ENCODE data around the gene AMN. TPM values are rescaled to one million over a fixed set of nuclear protein-coding genes. Genes with fewer than 3 reads are reported as not detected.

AMN gene
- total RNA-seq, 2 experiments from 2014 or later = 2.6 to 2.8 TPM

GRCh38 chr14:102905116-102906108, 17.1 kb upstream of the AMN start:
- Histone ChIP-seq H3K4me1 (ENCODE audit: insufficient read depth, low read length) (peaks cover 9% of the 10 kb centered on the region), H3K36me3 (ENCODE audit: insufficient read depth, low read length) (peaks cover 67% of the 10 kb centered on the region), H3K4me3 (ENCODE audit: low read length) (no peak overlapping the region), H3K27ac (ENCODE audit: low read depth in 1 of 2, low read length in 2 of 2) (no peak overlapping the region), H3K27me3 (ENCODE audit: control insufficient read depth in 1 of 2, insufficient read depth in 2 of 2, low read length in 2 of 2) (no peaks in the 10 kb centered on the region), H3K9me3 (ENCODE audit: control insufficient read depth in 1 of 2, insufficient read depth in 1 of 2, low read length in 2 of 2) (no peaks in the 10 kb centered on the region)
- Mint-ChIP-seq H3K4me1 (ENCODE audit: low read depth) (peaks cover 11% of the 10 kb centered on the region), H3K9me3 (no peaks in the 10 kb centered on the region), H3K4me3 (no peak overlapping the region), H3K36me3 (ENCODE audit: low read depth) (peaks cover 56% of the 10 kb centered on the region), H3K27ac (peak overlapping the region; percentile 14), H3K27me3 (no peaks in the 10 kb centered on the region)
- intact Hi-C loops (cut with DNase I, micrococcal nuclease) = no loop called here
- no peak for ATAC-seq (ENCODE audit: poor library complexity)
- TF ChIP-seq CTCF (IDR thresholded peaks at IDR 0.05) = no peak
- POLR2A ChIA-PET = no interaction called here
- no peak for DNase-seq
- CTCF ChIA-PET = no interaction called here

- no peak overlapping the region for H3K4me3 Mint-ChIP-seq
- H3K9me3 Mint-ChIP-seq = no peaks in the 10 kb centered on the region
- no peak for TF ChIP-seq CTCF (IDR thresholded peaks at IDR 0.05)
- POLR2A ChIA-PET = no interaction called here
- H3K27me3 Mint-ChIP-seq = no peaks in the 10 kb centered on the region
- peaks cover 53% of the 10 kb centered on the region for H3K36me3 ChIP-seq (ENCODE audit: insufficient read depth, low read length)
- H3K4me1 ChIP-seq (ENCODE audit: insufficient read depth, low read length) = peaks cover 2% of the 10 kb centered on the region
- DNase-seq = no peak
- no peak overlapping the region for H3K4me3 ChIP-seq (ENCODE audit: low read length)
- H3K27me3 ChIP-seq (ENCODE audit: control insufficient read depth in 1 of 2, insufficient read depth in 2 of 2, low read length in 2 of 2) = no peaks in the 10 kb centered on the region
- no peak for ATAC-seq (ENCODE audit: poor library complexity)
- H3K9me3 ChIP-seq (ENCODE audit: control insufficient read depth in 1 of 2, insufficient read depth in 1 of 2, low read length in 2 of 2) = no peaks in the 10 kb centered on the region
- H3K27ac ChIP-seq (ENCODE audit: low read depth in 1 of 2, low read length in 2 of 2) = no peak overlapping the region
- H3K4me1 Mint-ChIP-seq (ENCODE audit: low read depth) = no peaks in the 10 kb centered on the region
- CTCF ChIA-PET = no interaction called here
- intact Hi-C loops (cut with DNase I, micrococcal nuclease) = no loop called here
- H3K27ac Mint-ChIP-seq = no peak overlapping the region
- H3K36me3 Mint-ChIP-seq (ENCODE audit: low read depth) = peaks cover 56% of the 10 kb centered on the region
Measured at GRCh38 chr14:102906616-102907302, 15.7 kb upstream of the AMN start.

GRCh38 chr14:102907303-102907844, 15.1 kb upstream of the AMN start:
- intact Hi-C loops (cut with DNase I, micrococcal nuclease) = no loop called here
- ChIA-PET POLR2A (no interaction called here), CTCF (no interaction called here)
- Histone ChIP-seq H3K4me3 (ENCODE audit: low read length) (no peak overlapping the region), H3K27ac (ENCODE audit: low read depth in 1 of 2, low read length in 2 of 2) (no peak overlapping the region), H3K27me3 (ENCODE audit: control insufficient read depth in 1 of 2, insufficient read depth in 2 of 2, low read length in 2 of 2) (no peaks in the 10 kb centered on the region), H3K9me3 (ENCODE audit: control insufficient read depth in 1 of 2, insufficient read depth in 1 of 2, low read length in 2 of 2) (no peaks in the 10 kb centered on the region), H3K4me1 (ENCODE audit: insufficient read depth, low read length) (no peaks in the 10 kb centered on the region), H3K36me3 (ENCODE audit: insufficient read depth, low read length) (peaks cover 47% of the 10 kb centered on the region)
- no peak overlapping the region for H3K27ac Mint-ChIP-seq
- peaks cover 55% of the 10 kb centered on the region for H3K36me3 Mint-ChIP-seq (ENCODE audit: low read depth)
- no peak overlapping the region for H3K4me3 Mint-ChIP-seq
- ATAC-seq (ENCODE audit: poor library complexity) (no peak), DNase-seq (peak in 1 of 14 experiments; percentile 23)
- TF ChIP-seq CTCF (IDR thresholded peaks at IDR 0.05) = no peak
- no peaks in the 10 kb centered on the region for H3K4me1 Mint-ChIP-seq (ENCODE audit: low read depth)
- H3K9me3 Mint-ChIP-seq = no peaks in the 10 kb centered on the region
- H3K27me3 Mint-ChIP-seq = no peaks in the 10 kb centered on the region

All from CD4-positive, alpha-beta T cell (primary cell).